Upper lobe of left lung (tissue), 6 donors: ENCODE results near the gene SAMD1. TPM values are rescaled to one million over a fixed set of nuclear protein-coding genes. Genes with fewer than 3 reads are reported as not detected.

Source experiments
- ATAC-seq, 2 donors: fragments of 200-7000 bp; cut with Tn5 transposase; one replicate each; pipeline ENCODE4 v1.9.1; 2022; ENCODE audit warnings: mild to moderate bottlenecking in 2 of 2, moderate library complexity in 2 of 2; ENCODE audit not compliant: low FRiP score in 2 of 2
- DNase-seq, 2 donors: peaks; one replicate each; pipeline ENCODE4 v3.0.0-alpha.2; 2019 to 2020
- H3K27ac ChIP-seq, 4 donors: fragments of 200-600 bp; sonication (generic); one replicate each; pipeline ENCODE4 v1.5.1; 2016 to 2019
- H3K27me3 ChIP-seq, 4 donors: fragments of 200-600 bp; sonication (generic); one replicate each; pipeline ENCODE4 v1.5.1; 2017 to 2019
- H3K36me3 ChIP-seq, 4 donors: fragments of 200-600 bp; sonication (generic); one replicate each; pipeline ENCODE4 v1.5.1; 2016 to 2019
- H3K4me1 ChIP-seq, 4 donors: fragments of 200-600 bp; sonication (generic); one replicate each; pipeline ENCODE4 v1.5.1; 2018 to 2019
- H3K4me3 ChIP-seq, 4 donors: fragments of 200-600 bp; sonication (generic); one replicate each; pipeline ENCODE4 v1.5.1; 2017 to 2019; ENCODE audit warnings: mild to moderate bottlenecking in 2 of 4, moderate library complexity in 1 of 4
- H3K9me3 ChIP-seq, 4 donors: fragments of 200-600 bp; sonication (generic); one replicate each; pipeline ENCODE4 v1.5.1; 2018 to 2019
- EP300 ChIP-seq, 4 donors: sonication (generic); formaldehyde crosslinking; IDR thresholded peaks; one replicate each; pipeline ENCODE4 v1.5.1; 2017; ENCODE audit warnings: antibody characterized with exemption in 4 of 4, control low read depth in 2 of 4
- POLR2A ChIP-seq, 4 donors: fragments of 450-650 bp; IDR thresholded peaks; one replicate each; pipeline ENCODE4 v1.5.1; 2016 to 2017; ENCODE audit warnings: antibody characterized with exemption in 4 of 4, mild to moderate bottlenecking in 2 of 4
- POLR2AphosphoS5 ChIP-seq, 2 donors: sonication (generic); formaldehyde crosslinking; IDR thresholded peaks; one replicate each; pipeline ENCODE4 v1.5.1; 2017; ENCODE audit warnings: antibody characterized with exemption in 2 of 2
- WGBS, 2 donors: methylation state at CpG; one replicate each; pipeline ENCODE4 v1.1.5; 2017 to 2018; 5-methylcytosine and 5-hydroxymethylcytosine counted together
- total RNA-seq, 6 donors: library from RNA; depleted of rRNA in 4 of 6; stranded (reverse); fragments of >200 nt in 4 of 6; gene quantifications; one replicate each; pipeline versions ENCODE4 v1.1.0 to v1.2.1, GENCODE V29; 2016 to 2021
- TF ChIP-seq, protein P1 (sequence below), 6 experiments: fragments of 450-650 bp in 4 of 6; fragments of 200-600 bp in 2 of 6; sonication (generic) in 2 of 6; IDR thresholded peaks; one replicate each; pipeline ENCODE4 v1.5.1; 2016 to 2019; ENCODE audit warnings: antibody characterized with exemption in 6 of 6
- donor health status: DM: no; HTN: no; CAD: no; lungs with moderate emphysema.
- donor health status: DM: no; HTN: yes; CAD: no; lungs with severe emphysema.

Gene SAMD1
- total RNA-seq, 6 donors from 2014 or later = 17.8 to 62.8 (median 37.0) TPM

DNA sequence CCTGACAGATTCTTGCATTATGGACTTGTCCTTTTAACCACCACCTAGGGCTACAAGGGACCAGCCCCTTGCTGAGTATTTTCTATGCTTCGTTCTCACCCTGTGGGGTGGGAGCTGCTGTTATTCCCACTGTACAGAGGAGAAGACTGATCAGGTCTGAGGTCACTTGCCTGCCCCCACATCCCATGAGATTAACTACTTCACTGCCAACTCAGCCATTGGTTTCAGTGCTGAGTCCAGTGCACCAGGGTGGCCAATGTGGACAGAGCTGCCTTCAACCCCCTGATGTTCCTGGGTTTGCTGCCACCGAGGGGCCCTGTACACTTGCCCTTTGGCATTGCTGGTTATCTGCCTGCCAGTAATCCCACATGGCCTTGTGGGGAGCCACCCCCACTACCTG is 20.1 kb upstream of the SAMD1 start:
- peaks cover 7 to 20% (median 17%) of the 10 kb centered on the region in 4 donors for H3K36me3 ChIP-seq
- WGBS, 2 donors = 81 to 89% methylated on average over 2 of the region's 2 CpGs
- H3K4me1 ChIP-seq = peaks cover 33 to 39% (median 36%) of the 10 kb centered on the region in 4 donors
- DNase-seq = no peak
- H3K9me3 ChIP-seq = no peaks in the 10 kb centered on the region
- H3K27ac ChIP-seq = no peak overlapping the region
- TF ChIP-seq, protein P1, sequence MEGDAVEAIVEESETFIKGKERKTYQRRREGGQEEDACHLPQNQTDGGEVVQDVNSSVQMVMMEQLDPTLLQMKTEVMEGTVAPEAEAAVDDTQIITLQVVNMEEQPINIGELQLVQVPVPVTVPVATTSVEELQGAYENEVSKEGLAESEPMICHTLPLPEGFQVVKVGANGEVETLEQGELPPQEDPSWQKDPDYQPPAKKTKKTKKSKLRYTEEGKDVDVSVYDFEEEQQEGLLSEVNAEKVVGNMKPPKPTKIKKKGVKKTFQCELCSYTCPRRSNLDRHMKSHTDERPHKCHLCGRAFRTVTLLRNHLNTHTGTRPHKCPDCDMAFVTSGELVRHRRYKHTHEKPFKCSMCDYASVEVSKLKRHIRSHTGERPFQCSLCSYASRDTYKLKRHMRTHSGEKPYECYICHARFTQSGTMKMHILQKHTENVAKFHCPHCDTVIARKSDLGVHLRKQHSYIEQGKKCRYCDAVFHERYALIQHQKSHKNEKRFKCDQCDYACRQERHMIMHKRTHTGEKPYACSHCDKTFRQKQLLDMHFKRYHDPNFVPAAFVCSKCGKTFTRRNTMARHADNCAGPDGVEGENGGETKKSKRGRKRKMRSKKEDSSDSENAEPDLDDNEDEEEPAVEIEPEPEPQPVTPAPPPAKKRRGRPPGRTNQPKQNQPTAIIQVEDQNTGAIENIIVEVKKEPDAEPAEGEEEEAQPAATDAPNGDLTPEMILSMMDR (IDR thresholded peaks at IDR 0.05) = no peak
- TF ChIP-seq POLR2AphosphoS5 (IDR thresholded peaks at IDR 0.05) (no peak), POLR2A (IDR thresholded peaks at IDR 0.05) (no peak), EP300 (IDR thresholded peaks at IDR 0.05) (no peak)
- H3K4me3 ChIP-seq = no peak overlapping the region
- ATAC-seq = no peak
- no peaks in the 10 kb centered on the region for H3K27me3 ChIP-seq

DNA sequence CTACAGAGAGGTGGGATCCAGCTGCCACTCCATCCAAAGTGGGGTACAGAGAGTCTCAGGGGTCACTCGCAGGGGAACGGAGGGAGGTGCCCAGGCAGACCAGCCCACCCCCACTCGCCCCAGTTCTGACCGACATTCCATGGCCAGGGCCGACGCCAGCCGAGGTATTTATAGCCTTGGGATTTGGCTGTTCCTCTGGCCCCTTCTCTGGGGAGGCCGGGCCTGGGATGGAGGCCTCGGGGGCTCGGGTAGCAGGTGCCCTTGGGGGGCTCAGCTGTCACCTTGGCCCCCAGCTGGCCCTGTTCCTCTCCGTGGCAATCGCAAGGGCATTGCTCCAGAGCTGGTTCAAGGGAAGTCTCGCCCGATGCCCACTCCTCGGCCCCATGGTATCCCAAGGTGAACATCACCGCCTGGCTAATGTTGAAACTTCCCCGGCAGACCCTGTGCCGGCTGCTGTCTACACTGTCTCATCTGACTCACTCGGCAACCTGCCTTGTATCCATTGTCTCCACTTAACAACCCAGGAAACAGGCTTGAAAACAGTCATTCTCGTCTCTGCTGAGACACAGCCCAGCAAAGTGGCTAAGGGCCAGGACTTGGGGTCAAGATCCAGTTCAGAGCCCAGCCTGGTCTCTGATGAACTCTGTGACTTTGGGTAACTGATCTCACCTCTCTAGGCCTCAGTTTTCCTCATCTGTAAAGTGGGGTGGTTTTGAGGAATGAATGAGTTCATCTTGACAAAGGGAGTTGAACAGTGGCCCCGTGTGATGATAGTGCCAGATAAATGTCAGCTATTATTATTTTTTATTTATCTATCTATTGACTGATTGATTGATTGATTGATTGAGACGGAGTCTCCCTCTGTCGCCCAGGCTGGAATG is 17.3 kb upstream of the SAMD1 start:
- WGBS, 2 donors = 73 to 80% methylated on average over 13 to 17 of the region's 23 CpGs
- TF ChIP-seq POLR2A (IDR thresholded peaks at IDR 0.05) = no peak
- TF ChIP-seq POLR2AphosphoS5 (IDR thresholded peaks at IDR 0.05) = no peak
- no peak for TF ChIP-seq EP300 (IDR thresholded peaks at IDR 0.05)
- TF ChIP-seq, protein P1 (IDR thresholded peaks at IDR 0.05) = no peak
- Histone ChIP-seq H3K4me3 (no peak overlapping the region), H3K9me3 (no peaks in the 10 kb centered on the region), H3K36me3 (peaks cover 7 to 44% (median 31%) of the 10 kb centered on the region in 4 donors), H3K27me3 (no peaks in the 10 kb centered on the region), H3K27ac (peak overlapping the region in 1 of 4 donors; percentile 3), H3K4me1 (peaks cover 10 to 12% (median 11%) of the 10 kb centered on the region in 4 donors)
- DNase-seq (no peak), ATAC-seq (no peak)

DNA sequence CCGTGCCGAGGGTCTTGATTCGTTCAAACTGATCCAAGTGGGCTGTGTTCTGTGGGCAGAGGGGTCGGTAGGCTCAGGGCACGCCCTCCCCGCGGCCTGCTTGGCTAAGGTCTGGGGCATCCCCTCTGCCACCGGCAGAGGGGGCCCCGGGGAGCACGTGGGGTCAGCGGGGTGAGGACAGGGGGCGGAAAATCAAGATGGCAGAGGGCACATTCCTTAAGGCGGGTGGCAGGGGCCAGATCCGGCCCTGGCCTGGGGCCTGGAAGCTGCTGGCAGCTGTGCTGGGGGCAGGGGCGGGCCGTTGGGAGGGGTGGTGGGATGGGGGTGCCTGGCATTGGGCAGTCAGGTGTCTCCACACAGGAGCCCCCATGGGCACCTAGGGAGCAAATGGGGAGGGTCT is 16.3 kb upstream of the SAMD1 start:
- Histone ChIP-seq H3K36me3 (peaks cover 7 to 54% (median 41%) of the 10 kb centered on the region in 4 donors), H3K27me3 (no peaks in the 10 kb centered on the region), H3K4me3 (no peak overlapping the region), H3K27ac (no peak overlapping the region), H3K9me3 (no peaks in the 10 kb centered on the region), H3K4me1 (peaks cover under 1 to 2% (median under 1%) of the 10 kb centered on the region in 4 donors)
- 96 to 100% methylated on average over 3 to 14 of the region's 16 CpGs for WGBS, 2 donors
- ATAC-seq (no peak), DNase-seq (no peak)
- TF ChIP-seq POLR2AphosphoS5 (IDR thresholded peaks at IDR 0.05) (no peak), POLR2A (IDR thresholded peaks at IDR 0.05) (no peak), EP300 (IDR thresholded peaks at IDR 0.05) (no peak)
- TF ChIP-seq, protein P1 (IDR thresholded peaks at IDR 0.05) = no peak

DNA sequence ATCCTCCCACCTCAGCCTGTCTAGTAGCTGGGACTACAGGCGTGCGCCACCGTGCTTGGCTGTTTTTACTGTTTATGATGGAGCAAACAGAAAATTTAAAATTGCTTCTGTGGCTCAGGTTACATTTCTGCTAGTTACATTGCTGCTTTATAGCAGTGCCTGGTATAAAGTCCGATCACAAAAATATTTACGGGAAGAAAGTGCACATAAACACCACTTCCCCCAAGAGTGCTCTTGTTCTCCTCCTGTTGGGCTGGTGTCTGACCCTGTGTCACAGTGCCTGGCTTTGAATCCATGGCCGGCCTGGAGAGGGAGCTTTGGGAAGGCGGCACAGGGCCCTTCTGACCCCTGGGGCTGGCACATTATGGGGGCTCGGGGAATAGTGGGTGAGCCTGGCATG is 15.1 kb upstream of the SAMD1 start:
- no peaks in the 10 kb centered on the region for H3K9me3 ChIP-seq
- H3K4me3 ChIP-seq = no peak overlapping the region
- TF ChIP-seq, protein P1 (IDR thresholded peaks at IDR 0.05) = no peak
- TF ChIP-seq POLR2A (IDR thresholded peaks at IDR 0.05) = no peak
- no peak for TF ChIP-seq EP300 (IDR thresholded peaks at IDR 0.05)
- ATAC-seq = no peak
- H3K4me1 ChIP-seq = no peaks in the 10 kb centered on the region
- H3K36me3 ChIP-seq = peaks cover 7 to 65% (median 48%) of the 10 kb centered on the region in 4 donors
- 89 to 95% methylated on average over 5 to 8 of the region's 8 CpGs for WGBS, 2 donors
- H3K27ac ChIP-seq = no peak overlapping the region
- no peak for DNase-seq
- no peaks in the 10 kb centered on the region for H3K27me3 ChIP-seq
